Endothelial cell of umbilical vein (primary cell): Measurements from ENCODE around the gene SLC9A9. TPM values are rescaled to one million over a fixed set of nuclear protein-coding genes. Genes with fewer than 3 reads are reported as not detected.

Source experiments
- BruUV-seq: library from RNA; stranded (reverse); fragments of 400-500 nt; replicated peaks from 2 replicates; lab custom pipeline; 2021; lab: Mats Ljungman, UMichigan
- CTCF ChIA-PET: fragments of 300-600, 350-600 bp; sonication (Branson Sonifier 250); formaldehyde crosslinking; loops from one replicate; lab custom pipeline; 2021; ENCODE audit warnings: antibody characterized with exemption, inconsistent platforms; lab: Charles Lee
- POLR2A ChIA-PET: fragments of 300-600, 350-600 bp; sonication (Branson Sonifier 250); formaldehyde crosslinking; loops from one replicate; lab custom pipeline; 2021; ENCODE audit warnings: antibody characterized with exemption, inconsistent platforms; lab: Charles Lee
- DNase-seq: peaks from one replicate; pipeline ENCODE4 v3.0.0-alpha.2; 2011; ENCODE audit warnings: low read depth, low spot score
- FAIRE-seq: peaks from 2 replicates; lab custom pipeline; 2011; peaks lifted over from hg19 to GRCh38; lab: Jason Lieb, UNC
- H2AFZ ChIP-seq: 2 replicates; pipeline ENCODE4 v1.6.0; 2012; ENCODE audit warnings: low read depth, low read length, control low read depth, inconsistent platforms
- H3K27ac ChIP-seq: 2 replicates; pipeline ENCODE4 v1.5.1; 2011; ENCODE audit warnings: low read depth, mild to moderate bottlenecking, control low read depth, low read length, moderate library complexity; ENCODE audit not compliant: insufficient read depth
- H3K27me3 ChIP-seq, 2 experiments: 2 replicates each; pipeline versions ENCODE4 v1.6.0 to v1.6.1; 2011; ENCODE audit warnings: low read length in 2 of 2, mixed read lengths in 1 of 2; ENCODE audit not compliant: control insufficient read depth in 2 of 2, insufficient read depth in 2 of 2
- H3K36me3 ChIP-seq, 2 experiments: 2 replicates in 1 of 2; 3 replicates in 1 of 2; pipeline ENCODE4 v1.5.1; 2011; ENCODE audit warnings: low read length in 2 of 2, mild to moderate bottlenecking in 1 of 2, moderate library complexity in 1 of 2; ENCODE audit not compliant: control insufficient read depth in 2 of 2, insufficient read depth in 2 of 2; ENCODE audit errors: extremely low read depth in 1 of 2
- H3K4me1 ChIP-seq: 3 replicates; pipeline ENCODE4 v1.5.1; 2011; ENCODE audit warnings: mild to moderate bottlenecking, low read length; ENCODE audit not compliant: control insufficient read depth, insufficient read depth; ENCODE audit errors: extremely low read depth
- H3K4me2 ChIP-seq: 2 replicates; pipeline ENCODE4 v1.6.1; 2011; ENCODE audit warnings: low read length, control low read depth, mixed read lengths; ENCODE audit not compliant: insufficient read depth
- H3K4me3 ChIP-seq, 3 experiments: fragments of 200-600 bp in 1 of 3; sonication (generic), shearing (Covaris generic) in 1 of 3; replicated peaks in 1 of 3; 2 replicates each; pipeline ENCODE4 v1.5.1; 2011 to 2016; ENCODE audit warnings: control low read depth in 3 of 3, low read length in 3 of 3, mild to moderate bottlenecking in 2 of 3, inconsistent platforms in 1 of 3, low read depth in 1 of 3, moderate library complexity in 1 of 3; ENCODE audit not compliant: insufficient read depth in 1 of 3
- H3K79me2 ChIP-seq: 2 replicates; pipeline ENCODE4 v1.6.0; 2012; ENCODE audit warnings: low read length, inconsistent platforms; ENCODE audit not compliant: control insufficient read depth, insufficient read depth
- H3K9ac ChIP-seq: replicated peaks from 2 replicates; pipeline ENCODE3; 2011; ENCODE audit warnings: low read length, control low read depth; ENCODE audit not compliant: insufficient read depth; ENCODE audit errors: extremely low read depth
- H3K9me1 ChIP-seq: replicated peaks from 3 replicates; pipeline ENCODE4 v1.6.0; 2011; ENCODE audit warnings: mild to moderate bottlenecking, low read length; ENCODE audit not compliant: control insufficient read depth, insufficient read depth; ENCODE audit errors: extremely low read depth
- H3K9me3 ChIP-seq: replicated peaks from 2 replicates; pipeline ENCODE4 v1.5.1; 2012; ENCODE audit warnings: low read length, inconsistent platforms; ENCODE audit not compliant: control insufficient read depth, insufficient read depth
- H4K20me1 ChIP-seq: replicated peaks from 2 replicates; pipeline ENCODE3; 2011; ENCODE audit warnings: mild to moderate bottlenecking, low read length; ENCODE audit not compliant: control insufficient read depth, insufficient read depth; ENCODE audit errors: extremely low read depth
- EZH2 ChIP-seq: IDR thresholded peaks from 2 replicates; pipeline ENCODE4 v1.6.1; 2012; ENCODE audit warnings: borderline replicate concordance, low read depth, mild to moderate bottlenecking, moderate library complexity, low read length, inconsistent platforms; ENCODE audit not compliant: severe bottlenecking
- FOS ChIP-seq: IDR thresholded peaks from 2 replicates; pipeline ENCODE4 v1.6.1; 2011; ENCODE audit warnings: mild to moderate bottlenecking, low read length, moderate library complexity, borderline replicate concordance; ENCODE audit not compliant: insufficient read depth
- GATA2 ChIP-seq: IDR thresholded peaks from 2 replicates; pipeline ENCODE4 v1.7.0; 2011; ENCODE audit warnings: low read depth, mild to moderate bottlenecking, moderate library complexity, mixed read lengths, low read length; ENCODE audit not compliant: insufficient read length, insufficient read depth
- JUN ChIP-seq: IDR thresholded peaks from 2 replicates; pipeline ENCODE4 v1.6.1; 2011; ENCODE audit warnings: borderline replicate concordance, low read depth; ENCODE audit not compliant: insufficient read length, insufficient read depth
- MYC ChIP-seq: IDR thresholded peaks from one replicate; pipeline ENCODE4 v1.6.1; 2011; ENCODE audit warnings: mild to moderate bottlenecking, low read depth, low read length
- POLR2A ChIP-seq: IDR thresholded peaks from 2 replicates; pipeline ENCODE4 v1.6.1; 2012; ENCODE audit warnings: low read depth, mild to moderate bottlenecking, control low read depth, low read length
- POLR2AphosphoS5 ChIP-seq: IDR thresholded peaks from 2 replicates; pipeline ENCODE4 v1.6.1; 2012; ENCODE audit warnings: low read depth, mild to moderate bottlenecking, control low read depth, low read length, moderate library complexity; ENCODE audit not compliant: insufficient read depth
- dilution Hi-C: fragments of 300-500 bp; cut with MboI; formaldehyde crosslinking; loops from one replicate; pipeline ENCODE4 v1.15.0; 2019; ENCODE audit warnings: low sequenced_read_pairs; ENCODE audit not compliant: extremely low pct_ligation_motif_present
- intact Hi-C: fragments of 100-400 bp; cut with micrococcal nuclease; formaldehyde crosslinking; loops from one replicate; pipeline ENCODE4 v1.10.0; 2022
- polyA plus RNA-seq, 4 experiments: library from polyadenylated mRNA; depleted of rRNA in 3 of 4; stranded (reverse) in 3 of 4; unstranded in 1 of 4; fragments of >200 nt; gene quantifications; 2 replicates each; pipeline versions ENCODE4 v1.2.1 to v1.2.3, GENCODE V29; 2011 to 2012; ENCODE audit warnings: missing spikeins in 1 of 4
- total RNA-seq: library from RNA; stranded (reverse); gene quantifications from 2 replicates; pipeline ENCODE4 v1.2.3, GENCODE V29; 2021
- TF ChIP-seq, protein P1 (sequence below): IDR thresholded peaks from 2 replicates; pipeline ENCODE4 v1.6.1; 2011; ENCODE audit not compliant: insufficient read depth, insufficient read length
- TF ChIP-seq, protein P2 (sequence below), 2 donors: IDR thresholded peaks; 1 replicate in 1 of 2; 2 replicates in 1 of 2; pipeline ENCODE4 v1.5.1; 2011; ENCODE audit warnings: low read length in 2 of 2, mild to moderate bottlenecking in 2 of 2, moderate library complexity in 2 of 2, control low read depth in 1 of 2, inconsistent platforms in 1 of 2, low read depth in 1 of 2; ENCODE audit not compliant: insufficient read depth in 1 of 2; ENCODE audit errors: extremely low read depth in 1 of 2

The SLC9A9 gene
- total and polyA plus RNA-seq, 2 donors (not counting 3 experiments of a cell fraction or from before 2014, with no cell fraction given): 1.5 to 1.8 TPM

DNA sequence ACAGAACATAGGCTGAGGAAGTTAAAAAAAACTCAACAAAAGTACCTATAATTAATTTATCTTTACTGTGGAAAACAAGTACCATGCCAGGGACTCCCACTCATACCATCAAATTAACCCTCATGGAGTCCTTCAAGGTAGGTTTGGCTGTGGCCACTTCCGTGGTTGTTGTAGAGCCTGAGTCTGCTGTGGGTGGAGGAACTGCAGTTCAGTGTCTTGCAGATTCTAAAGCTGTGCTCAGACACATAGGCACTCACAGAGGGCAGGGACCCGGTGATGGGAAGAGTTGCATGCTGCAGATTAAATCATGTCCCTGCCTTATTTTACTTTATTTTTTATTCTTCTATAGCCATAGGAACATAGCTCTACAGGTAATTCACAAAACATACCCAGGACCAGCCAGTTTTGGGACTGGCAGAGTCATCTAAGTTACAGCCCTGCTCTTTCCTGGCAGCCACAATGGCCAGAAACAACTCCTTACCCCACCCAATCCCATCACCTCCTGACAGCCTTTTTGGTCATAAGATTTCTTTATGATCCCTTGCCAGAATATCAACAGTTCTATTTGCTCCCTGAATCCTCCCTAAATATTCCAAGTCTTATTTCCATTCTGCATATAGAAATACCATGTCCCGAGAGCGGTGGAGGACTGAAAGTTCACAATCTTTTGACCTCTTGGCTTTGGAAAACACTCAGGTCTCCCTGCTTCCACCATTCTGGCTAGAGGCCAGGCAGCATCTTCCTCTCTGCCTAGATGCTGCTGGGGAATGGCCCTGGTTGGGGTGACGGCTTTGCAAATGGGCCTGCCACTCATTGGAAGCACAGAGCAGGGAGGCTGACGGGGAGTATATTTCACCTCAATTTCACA lies 535.0 kb downstream of the SLC9A9 start:
- H2AFZ ChIP-seq: no peak overlapping the region
- H3K36me3 ChIP-seq: no peaks in the 10 kb centered on the region
- no peaks in the 10 kb centered on the region for H3K9me3 ChIP-seq
- H3K9me1 ChIP-seq: no peaks in the 10 kb centered on the region
- no peaks in the 10 kb centered on the region for H3K79me2 ChIP-seq
- H3K9ac ChIP-seq: no peak overlapping the region
- intact Hi-C loops (no loop called here), dilution Hi-C loops (no loop called here)
- CTCF ChIA-PET: no interaction called here
- BruUV-seq: no TSS peak
- no peak overlapping the region for H3K4me3 ChIP-seq
- FAIRE-seq (no peak), DNase-seq (no peak)
- no peak overlapping the region for H3K27ac ChIP-seq
- TF ChIP-seq, protein P1, sequence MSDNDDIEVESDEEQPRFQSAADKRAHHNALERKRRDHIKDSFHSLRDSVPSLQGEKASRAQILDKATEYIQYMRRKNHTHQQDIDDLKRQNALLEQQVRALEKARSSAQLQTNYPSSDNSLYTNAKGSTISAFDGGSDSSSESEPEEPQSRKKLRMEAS: no peak
- TF ChIP-seq, protein P2, sequence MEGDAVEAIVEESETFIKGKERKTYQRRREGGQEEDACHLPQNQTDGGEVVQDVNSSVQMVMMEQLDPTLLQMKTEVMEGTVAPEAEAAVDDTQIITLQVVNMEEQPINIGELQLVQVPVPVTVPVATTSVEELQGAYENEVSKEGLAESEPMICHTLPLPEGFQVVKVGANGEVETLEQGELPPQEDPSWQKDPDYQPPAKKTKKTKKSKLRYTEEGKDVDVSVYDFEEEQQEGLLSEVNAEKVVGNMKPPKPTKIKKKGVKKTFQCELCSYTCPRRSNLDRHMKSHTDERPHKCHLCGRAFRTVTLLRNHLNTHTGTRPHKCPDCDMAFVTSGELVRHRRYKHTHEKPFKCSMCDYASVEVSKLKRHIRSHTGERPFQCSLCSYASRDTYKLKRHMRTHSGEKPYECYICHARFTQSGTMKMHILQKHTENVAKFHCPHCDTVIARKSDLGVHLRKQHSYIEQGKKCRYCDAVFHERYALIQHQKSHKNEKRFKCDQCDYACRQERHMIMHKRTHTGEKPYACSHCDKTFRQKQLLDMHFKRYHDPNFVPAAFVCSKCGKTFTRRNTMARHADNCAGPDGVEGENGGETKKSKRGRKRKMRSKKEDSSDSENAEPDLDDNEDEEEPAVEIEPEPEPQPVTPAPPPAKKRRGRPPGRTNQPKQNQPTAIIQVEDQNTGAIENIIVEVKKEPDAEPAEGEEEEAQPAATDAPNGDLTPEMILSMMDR (IDR thresholded peaks at IDR 0.05; ENCODE audit: extremely low read depth in 1 of 2, insufficient read depth in 1 of 2, low read depth in 1 of 2, low read length in 2 of 2): no peak
- TF ChIP-seq JUN: no peak
- no peak for TF ChIP-seq POLR2AphosphoS5
- TF ChIP-seq FOS: no peak
- no peak for TF ChIP-seq EZH2
- no peak for TF ChIP-seq MYC
- TF ChIP-seq GATA2: no peak
- TF ChIP-seq POLR2A: no peak
- no peaks in the 10 kb centered on the region for H3K4me1 ChIP-seq
- POLR2A ChIA-PET: no interaction called here
- H4K20me1 ChIP-seq: no peaks in the 10 kb centered on the region
- no peaks in the 10 kb centered on the region for H3K27me3 ChIP-seq
- no peak overlapping the region for H3K4me2 ChIP-seq
